Gastroesophageal sphincter (tissue), 3 donors: ENCODE data around the gene ZNF320.

Experiments
- CTCF ChIP-seq, 4 experiments: fragments of 200-600 bp in 2 of 4; fragments of 450-650 bp in 2 of 4; sonication (generic) in 1 of 4; IDR thresholded peaks; one replicate each; pipeline ENCODE4 v1.5.1; 2017 to 2019; ENCODE audit warnings: antibody characterized with exemption in 4 of 4, mild to moderate bottlenecking in 2 of 4, moderate library complexity in 2 of 4
- EP300 ChIP-seq: sonication (generic); formaldehyde crosslinking; IDR thresholded peaks from one replicate; pipeline ENCODE4 v1.6.1; 2017; ENCODE audit warnings: antibody characterized with exemption, mild to moderate bottlenecking
- POLR2A ChIP-seq, 2 donors: fragments of 450-650 bp; IDR thresholded peaks; one replicate each; pipeline ENCODE4 v1.6.1; 2017; ENCODE audit warnings: antibody characterized with exemption in 2 of 2, mild to moderate bottlenecking in 2 of 2, moderate library complexity in 1 of 2
- POLR2AphosphoS5 ChIP-seq: sonication (generic); formaldehyde crosslinking; IDR thresholded peaks from one replicate; pipeline ENCODE4 v1.6.1; 2017; ENCODE audit warnings: antibody characterized with exemption

- TF ChIP-seq POLR2AphosphoS5 (no peak), CTCF (IDR thresholded peaks at IDR 0.05) (no peak), POLR2A (IDR thresholded peaks at IDR 0.05) (no peak), EP300 (no peak)
Measured at GRCh38 chr19:52910648-52911047, 13.2 kb upstream of the ZNF320 start.
